Stimulated activated effector memory CD8-positive, alpha-beta T cell treated with anti-CD3 and anti-CD28 coated beads, Interleukin-12 subunit alpha, Interleukin-12 subunit beta, amount 100 ng/mL, for 72 hours (primary cell): ENCODE data around the gene PRDM16.

ENCODE experiments used
- ATAC-seq: fragments of 150-1000 bp; cut with Tn5 transposase; 2 replicates; pipeline ENCODE4 v1.10.0; 2021
- DNase-seq, 2 donors: peaks; one replicate each; pipeline ENCODE4 v3.0.0; 2021 to 2022; ENCODE audit warnings: low spot score in 2 of 2
- H3K27ac Mint-ChIP-seq: one replicate; pipeline ENCODE4 v1.8.0; 2022; ENCODE audit warnings: mild to moderate bottlenecking, mixed read lengths
- H3K36me3 Mint-ChIP-seq: one replicate; pipeline ENCODE4 v1.8.0; 2022; ENCODE audit warnings: mild to moderate bottlenecking, mixed read lengths
- H3K4me1 Mint-ChIP-seq: one replicate; pipeline ENCODE4 v1.8.0; 2022; ENCODE audit warnings: mixed read lengths
- H3K4me3 Mint-ChIP-seq: one replicate; pipeline ENCODE4 v1.8.0; 2022; ENCODE audit warnings: mild to moderate bottlenecking, mixed read lengths
- H3K9me3 Mint-ChIP-seq: one replicate; pipeline ENCODE4 v1.8.0; 2022; ENCODE audit warnings: mixed read lengths

PRDM16 gene

GRCh38 chr1:3265835-3266805, 197.1 kb downstream of the PRDM16 start:
- DNase-seq (no peak), ATAC-seq (no peak)
- no peaks in the 10 kb centered on the region for H3K4me1 Mint-ChIP-seq
- no peak overlapping the region for H3K4me3 Mint-ChIP-seq
- H3K36me3 Mint-ChIP-seq: no peaks in the 10 kb centered on the region
- H3K27ac Mint-ChIP-seq: no peak overlapping the region
- no peaks in the 10 kb centered on the region for H3K9me3 Mint-ChIP-seq

DNA sequence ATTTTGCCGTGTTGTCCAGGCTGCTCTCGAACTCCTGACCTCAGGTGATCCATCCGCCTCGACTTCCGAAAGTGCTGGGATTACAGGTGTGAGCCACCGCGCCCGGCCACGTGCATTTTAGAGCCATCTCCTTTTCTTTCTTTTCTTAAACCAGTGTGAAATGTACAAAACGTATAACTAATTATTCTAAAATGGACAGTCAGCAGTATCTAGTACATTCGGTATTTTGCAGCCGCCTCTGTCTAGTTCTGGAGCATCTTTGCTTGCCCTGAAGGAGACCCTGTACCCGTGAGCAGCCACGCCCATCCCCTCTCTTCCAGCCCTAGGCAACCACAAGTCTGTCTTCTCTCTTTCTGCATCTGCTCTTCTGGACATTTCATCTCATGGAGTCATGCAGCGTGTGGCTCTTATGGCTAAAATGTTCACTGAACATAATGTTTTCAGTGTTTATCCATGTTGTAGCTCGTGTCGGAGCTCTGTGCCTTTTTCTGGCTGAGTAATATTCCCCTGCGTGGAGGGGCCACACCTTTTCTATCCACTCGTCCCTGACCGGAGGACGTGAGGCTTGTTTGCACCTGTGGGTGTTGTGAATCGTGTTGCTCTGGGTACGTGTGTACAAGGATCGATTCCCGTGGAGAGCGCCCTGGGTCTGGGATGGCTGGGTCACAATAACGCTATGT, 198.0 kb downstream of the PRDM16 start:
- Mint-ChIP-seq H3K9me3 (no peaks in the 10 kb centered on the region), H3K4me1 (no peaks in the 10 kb centered on the region), H3K27ac (no peak overlapping the region), H3K36me3 (no peaks in the 10 kb centered on the region), H3K4me3 (no peak overlapping the region)
- no peak for DNase-seq
- ATAC-seq: no peak

DNA sequence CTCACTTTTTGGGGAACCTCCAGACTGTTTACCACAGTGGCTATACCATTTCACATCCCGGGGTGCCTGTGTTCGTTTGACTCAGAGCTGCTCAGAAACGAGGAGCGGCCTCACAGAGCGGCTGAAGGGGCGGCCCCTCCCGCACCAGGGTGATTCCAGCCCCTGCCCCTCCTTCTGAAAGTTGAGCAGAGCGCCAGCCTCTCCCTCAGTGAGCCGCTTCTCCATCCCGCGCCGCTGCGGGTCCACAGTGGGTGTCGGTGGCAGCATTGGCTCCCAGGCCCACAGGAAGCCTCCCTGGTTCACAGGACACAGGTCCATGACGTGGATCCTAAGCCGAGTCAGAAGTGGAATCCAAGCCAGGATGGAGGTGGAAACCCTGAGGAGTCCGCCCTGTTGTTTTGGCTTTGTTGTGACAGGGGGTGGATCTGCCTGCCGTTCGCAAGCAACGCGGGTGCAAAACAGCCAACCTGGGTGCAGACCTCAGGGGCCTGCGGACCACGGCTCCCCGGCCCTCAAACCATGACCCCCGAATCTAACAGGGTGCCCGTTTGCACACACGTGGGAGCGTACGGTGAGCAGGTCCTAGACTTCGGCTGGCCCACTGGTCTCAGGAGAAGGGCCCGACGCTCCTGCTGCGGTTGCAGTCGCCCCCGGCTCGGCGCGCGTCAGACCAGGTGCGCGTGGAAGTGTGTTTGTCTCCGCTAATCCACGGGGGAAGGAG, 198.7 kb downstream of the PRDM16 start:
- Mint-ChIP-seq H3K27ac (no peak overlapping the region), H3K36me3 (no peaks in the 10 kb centered on the region), H3K4me1 (no peaks in the 10 kb centered on the region), H3K9me3 (no peaks in the 10 kb centered on the region), H3K4me3 (no peak overlapping the region)
- DNase-seq (no peak), ATAC-seq (no peak)

DNA sequence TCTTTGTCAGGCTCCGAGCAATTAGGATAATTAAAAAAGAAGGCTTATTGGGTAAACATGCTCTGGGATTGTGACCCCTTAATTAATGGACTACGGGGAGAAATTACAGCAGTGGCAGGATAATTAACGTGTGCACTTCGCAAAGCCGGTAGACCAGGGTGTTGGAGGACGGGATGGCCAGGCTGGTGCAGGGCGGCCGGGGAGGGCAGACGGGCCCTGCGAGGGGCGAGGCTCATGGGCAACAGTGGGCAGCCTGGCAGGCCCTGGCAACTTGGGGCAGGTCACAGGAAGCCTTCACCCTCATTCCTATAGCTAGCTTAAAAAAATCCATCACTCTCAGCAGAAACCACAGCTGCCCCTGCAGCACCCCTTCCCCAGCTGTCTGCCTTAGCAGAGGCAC, 199.3 kb downstream of the PRDM16 start:
- Mint-ChIP-seq H3K4me1 (no peaks in the 10 kb centered on the region), H3K9me3 (no peaks in the 10 kb centered on the region), H3K36me3 (no peaks in the 10 kb centered on the region), H3K27ac (no peak overlapping the region), H3K4me3 (no peak overlapping the region)
- no peak for ATAC-seq
- no peak for DNase-seq

- Mint-ChIP-seq H3K9me3 (no peaks in the 10 kb centered on the region), H3K36me3 (no peaks in the 10 kb centered on the region), H3K4me3 (no peak overlapping the region), H3K4me1 (no peaks in the 10 kb centered on the region), H3K27ac (no peak overlapping the region)
- peak; percentile 20 for ATAC-seq
- DNase-seq: no peak
Measured at GRCh38 chr1:3270403-3271245, 201.6 kb downstream of the PRDM16 start.

DNA sequence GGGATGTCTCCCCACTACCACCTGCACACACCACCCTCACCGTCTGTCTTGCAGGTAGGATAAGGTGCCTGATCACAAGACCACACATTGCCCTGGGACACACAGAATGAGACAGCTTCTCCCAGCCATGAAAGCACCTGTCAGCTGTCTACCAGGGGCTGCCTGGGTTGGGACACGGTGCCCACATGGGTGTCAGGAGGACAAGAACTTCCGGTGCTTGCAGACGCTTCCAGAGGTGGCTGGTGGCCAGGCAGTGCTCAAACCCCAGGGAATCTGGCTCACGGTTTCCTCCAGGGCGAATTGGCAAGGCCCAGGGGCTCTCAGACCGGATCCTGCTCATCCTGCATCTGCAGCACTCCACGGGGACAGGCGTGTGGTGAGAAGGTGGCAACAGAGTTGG, 202.9 kb downstream of the PRDM16 start:
- Mint-ChIP-seq H3K36me3 (no peaks in the 10 kb centered on the region), H3K27ac (no peak overlapping the region), H3K4me1 (no peaks in the 10 kb centered on the region), H3K4me3 (no peak overlapping the region), H3K9me3 (no peaks in the 10 kb centered on the region)
- DNase-seq (no peak), ATAC-seq (no peak)

DNA sequence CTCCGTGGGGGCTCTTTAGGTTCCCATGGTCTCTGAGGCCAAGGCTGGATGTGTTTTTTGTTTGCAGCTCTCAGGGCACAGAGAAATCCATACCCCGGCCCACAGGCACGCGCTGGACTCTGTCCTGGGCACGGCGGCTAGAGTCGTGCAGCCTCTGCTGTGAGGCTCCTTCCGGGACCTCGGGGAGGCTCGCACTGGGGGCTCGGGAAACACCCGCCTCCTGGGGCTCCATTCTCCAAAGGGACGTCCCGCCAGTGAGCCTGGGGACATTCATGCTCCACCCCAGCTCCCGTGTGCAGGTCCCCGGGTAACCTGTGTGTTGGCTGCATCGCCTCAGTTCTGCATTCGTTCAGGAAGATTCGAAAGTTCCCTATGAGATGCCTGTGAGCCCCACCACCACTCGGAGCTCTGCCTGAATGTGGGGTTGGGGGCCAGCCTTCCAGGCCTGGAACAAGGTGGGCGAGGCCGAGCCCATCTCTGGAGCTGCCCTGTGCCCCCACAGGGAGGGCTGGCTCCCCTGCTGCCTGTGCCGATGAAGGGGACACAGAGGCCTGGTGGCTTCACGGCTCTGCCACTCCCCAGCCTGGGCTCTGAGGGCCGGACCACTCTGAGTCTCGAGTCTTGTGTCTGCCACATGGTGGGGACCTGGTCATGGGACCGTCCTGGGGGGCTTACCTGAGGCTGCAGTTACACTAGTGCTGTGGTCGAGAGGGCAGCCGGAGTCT, 203.5 kb downstream of the PRDM16 start:
- no peak for ATAC-seq
- H3K9me3 Mint-ChIP-seq: no peaks in the 10 kb centered on the region
- H3K4me1 Mint-ChIP-seq: no peaks in the 10 kb centered on the region
- DNase-seq: no peak
- no peak overlapping the region for H3K4me3 Mint-ChIP-seq
- no peaks in the 10 kb centered on the region for H3K36me3 Mint-ChIP-seq
- no peak overlapping the region for H3K27ac Mint-ChIP-seq

DNA sequence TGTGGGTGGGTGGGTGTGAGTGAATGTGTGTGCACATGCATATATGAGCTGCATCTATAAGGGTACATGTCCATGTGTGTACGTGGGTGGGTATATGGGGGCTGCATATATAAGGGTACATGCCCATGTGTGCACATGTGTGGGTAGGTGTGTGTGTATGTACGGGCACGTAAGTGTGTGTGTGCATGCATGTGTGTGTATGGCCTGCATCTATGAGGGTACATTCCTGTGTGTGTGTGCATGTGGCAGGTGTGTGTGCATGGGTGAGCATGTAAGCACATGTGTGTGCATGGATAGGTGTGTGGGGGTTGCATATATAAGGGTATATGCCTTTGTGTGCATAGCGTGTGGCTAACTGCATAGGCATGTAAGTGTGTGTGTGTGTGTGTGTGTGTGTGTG, 204.4 kb downstream of the PRDM16 start:
- Mint-ChIP-seq H3K9me3 (no peaks in the 10 kb centered on the region), H3K36me3 (no peaks in the 10 kb centered on the region), H3K4me1 (no peaks in the 10 kb centered on the region), H3K4me3 (no peak overlapping the region), H3K27ac (no peak overlapping the region)
- DNase-seq (no peak), ATAC-seq (no peak)

GRCh38 chr1:3274972-3275371, 206.0 kb downstream of the PRDM16 start:
- H3K27ac Mint-ChIP-seq: no peak overlapping the region
- no peaks in the 10 kb centered on the region for H3K36me3 Mint-ChIP-seq
- ATAC-seq (no peak), DNase-seq (no peak)
- no peaks in the 10 kb centered on the region for H3K9me3 Mint-ChIP-seq
- H3K4me3 Mint-ChIP-seq: no peak overlapping the region
- H3K4me1 Mint-ChIP-seq: no peaks in the 10 kb centered on the region

DNA sequence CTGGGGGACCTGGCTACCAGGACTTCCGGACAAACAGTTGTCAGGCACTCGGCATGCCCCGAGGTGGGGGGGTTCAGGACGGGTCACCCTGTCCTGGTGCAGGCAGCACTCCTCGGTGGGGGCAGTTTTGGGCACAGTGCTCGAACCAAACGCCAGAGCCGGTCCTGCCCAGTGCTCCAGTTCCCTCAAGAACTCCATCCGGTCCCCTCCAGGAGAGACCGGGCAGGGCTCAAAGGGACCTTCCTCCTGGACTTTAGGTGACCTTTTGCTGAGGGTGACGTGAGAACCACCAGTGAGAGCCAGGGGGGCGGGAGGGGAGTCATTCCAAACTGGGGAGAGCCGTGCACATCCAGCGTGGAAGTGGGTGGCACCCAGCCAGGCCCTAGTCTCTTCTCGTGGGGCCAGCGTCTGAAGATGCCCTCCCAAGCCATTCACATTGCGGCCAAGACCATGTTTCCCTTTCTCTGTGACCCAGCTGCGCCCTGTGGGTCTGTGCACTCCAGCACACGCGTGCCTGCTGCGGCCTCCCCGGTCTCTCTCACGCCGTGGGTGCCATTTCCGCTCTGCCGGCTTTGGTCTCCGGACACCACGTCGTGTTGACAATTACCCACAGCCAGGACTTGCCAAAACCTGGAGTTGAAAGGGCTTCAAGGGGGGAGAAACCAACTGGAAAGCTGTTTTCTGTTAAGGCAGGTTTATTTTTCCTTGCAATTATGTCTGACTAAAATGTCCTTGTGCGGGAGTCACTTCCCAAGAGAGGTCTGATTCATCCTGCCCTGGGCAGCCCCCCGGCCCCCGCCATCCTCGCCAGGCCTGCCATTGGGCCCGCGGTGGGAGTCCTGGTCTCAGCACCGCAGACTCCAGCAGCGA, 206.7 kb downstream of the PRDM16 start:
- ATAC-seq (no peak), DNase-seq (no peak)
- no peaks in the 10 kb centered on the region for H3K4me1 Mint-ChIP-seq
- no peaks in the 10 kb centered on the region for H3K36me3 Mint-ChIP-seq
- no peak overlapping the region for H3K27ac Mint-ChIP-seq
- no peak overlapping the region for H3K4me3 Mint-ChIP-seq
- no peaks in the 10 kb centered on the region for H3K9me3 Mint-ChIP-seq

- no peak for DNase-seq
- ATAC-seq: no peak
- Mint-ChIP-seq H3K36me3 (no peaks in the 10 kb centered on the region), H3K9me3 (no peaks in the 10 kb centered on the region), H3K4me1 (no peaks in the 10 kb centered on the region), H3K4me3 (no peak overlapping the region), H3K27ac (no peak overlapping the region)
Measured at GRCh38 chr1:3276341-3276800, 207.4 kb downstream of the PRDM16 start.

DNA sequence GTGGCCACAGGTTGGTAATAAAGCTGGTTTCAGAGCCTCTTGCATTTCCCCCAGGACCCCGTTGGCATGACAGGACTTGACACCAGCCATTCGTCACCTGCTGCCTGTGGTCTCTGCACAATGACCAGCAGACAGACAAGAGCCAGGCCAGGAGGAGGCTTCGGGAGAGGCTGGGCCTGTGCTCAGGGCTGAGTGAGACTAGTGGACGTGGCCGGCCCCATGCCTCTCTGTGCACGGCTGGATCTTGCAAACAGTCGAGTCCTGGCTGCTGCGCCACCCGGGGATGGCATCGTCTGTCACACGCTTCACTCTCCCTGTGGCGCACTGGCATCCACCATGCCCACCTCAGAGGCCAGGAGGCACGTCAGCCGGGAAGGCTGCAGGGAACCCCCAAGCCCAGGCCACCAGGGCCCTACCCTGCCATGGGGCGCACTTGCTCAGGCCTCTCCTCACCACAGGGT, 208.0 kb downstream of the PRDM16 start:
- Mint-ChIP-seq H3K9me3 (no peaks in the 10 kb centered on the region), H3K4me1 (no peaks in the 10 kb centered on the region), H3K27ac (no peak overlapping the region), H3K4me3 (no peak overlapping the region), H3K36me3 (no peaks in the 10 kb centered on the region)
- DNase-seq (no peak), ATAC-seq (no peak)

GRCh38 chr1:3277623-3278022, 208.6 kb downstream of the PRDM16 start:
- Mint-ChIP-seq H3K36me3 (no peaks in the 10 kb centered on the region), H3K27ac (no peak overlapping the region), H3K4me3 (no peak overlapping the region), H3K9me3 (no peaks in the 10 kb centered on the region), H3K4me1 (no peaks in the 10 kb centered on the region)
- ATAC-seq: no peak
- DNase-seq: no peak
